ENCODE data around the gene ABHD4.

- no peak for TF ChIP-seq POLR2AphosphoS5 (IDR thresholded peaks at IDR 0.05)
- no peak for TF ChIP-seq CTCF (IDR thresholded peaks at IDR 0.05)
- TF ChIP-seq POLR2A (IDR thresholded peaks at IDR 0.05), result no peak
Measured at GRCh38 chr14:22580625-22581024, 17.5 kb upstream of the ABHD4 start.

All from prostate gland (tissue), 2 donors.